Gastrocnemius medialis (tissue), 4 donors: ENCODE results near the gene NFU1.

Experiments
- POLR2A ChIP-seq, 2 donors: fragments of 450-650 bp; IDR thresholded peaks; one replicate each; pipeline ENCODE4 v1.6.1; 2017; ENCODE audit warnings: antibody characterized with exemption in 2 of 2, mild to moderate bottlenecking in 2 of 2, moderate library complexity in 2 of 2
- TF ChIP-seq, protein P1 (sequence below), 5 experiments: fragments of 450-650 bp in 3 of 5; fragments of 200-600 bp in 2 of 5; sonication (generic) in 2 of 5; IDR thresholded peaks in 4 of 5; conservative IDR thresholded peaks in 1 of 5; 1 replicate in 4 of 5; 2 replicates in 1 of 5; pipeline ENCODE4 v1.5.1; 2016 to 2019; ENCODE audit warnings: antibody characterized with exemption in 5 of 5, mild to moderate bottlenecking in 3 of 5, moderate library complexity in 3 of 5

DNA sequence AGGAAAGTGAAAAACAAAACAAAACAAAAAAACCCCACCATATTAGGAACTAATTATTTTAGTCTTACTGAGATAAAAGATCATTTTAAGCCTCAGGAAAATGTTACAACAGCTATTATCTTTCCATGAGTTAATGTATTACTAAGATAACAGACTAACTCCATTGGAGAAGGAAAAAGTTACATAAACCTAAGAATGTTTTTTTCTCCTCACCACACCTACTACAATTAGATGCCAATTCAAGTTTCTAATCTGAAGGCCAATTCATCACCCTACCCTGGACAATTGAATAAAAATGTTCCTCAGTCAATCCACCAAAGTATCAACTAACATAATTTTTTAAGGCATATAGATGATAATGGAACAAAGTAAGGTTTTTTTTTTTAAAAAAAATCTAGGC, 40.0 kb downstream of the NFU1 start:
- TF ChIP-seq, protein P1, sequence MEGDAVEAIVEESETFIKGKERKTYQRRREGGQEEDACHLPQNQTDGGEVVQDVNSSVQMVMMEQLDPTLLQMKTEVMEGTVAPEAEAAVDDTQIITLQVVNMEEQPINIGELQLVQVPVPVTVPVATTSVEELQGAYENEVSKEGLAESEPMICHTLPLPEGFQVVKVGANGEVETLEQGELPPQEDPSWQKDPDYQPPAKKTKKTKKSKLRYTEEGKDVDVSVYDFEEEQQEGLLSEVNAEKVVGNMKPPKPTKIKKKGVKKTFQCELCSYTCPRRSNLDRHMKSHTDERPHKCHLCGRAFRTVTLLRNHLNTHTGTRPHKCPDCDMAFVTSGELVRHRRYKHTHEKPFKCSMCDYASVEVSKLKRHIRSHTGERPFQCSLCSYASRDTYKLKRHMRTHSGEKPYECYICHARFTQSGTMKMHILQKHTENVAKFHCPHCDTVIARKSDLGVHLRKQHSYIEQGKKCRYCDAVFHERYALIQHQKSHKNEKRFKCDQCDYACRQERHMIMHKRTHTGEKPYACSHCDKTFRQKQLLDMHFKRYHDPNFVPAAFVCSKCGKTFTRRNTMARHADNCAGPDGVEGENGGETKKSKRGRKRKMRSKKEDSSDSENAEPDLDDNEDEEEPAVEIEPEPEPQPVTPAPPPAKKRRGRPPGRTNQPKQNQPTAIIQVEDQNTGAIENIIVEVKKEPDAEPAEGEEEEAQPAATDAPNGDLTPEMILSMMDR (IDR thresholded peaks at IDR 0.05 in 4 of 5, conservative IDR thresholded peaks at IDR 0.05 in 1 of 5): no peak
- TF ChIP-seq POLR2A (IDR thresholded peaks at IDR 0.05): no peak
